Keratinocyte (primary cell): ENCODE results near the gene NCF4. TPM values are rescaled to one million over a fixed set of nuclear protein-coding genes. Genes with fewer than 3 reads are reported as not detected.
A peak's percentile ranks its signal among the peaks of the same experiment; 100 is the strongest.

Experiments used
- DNase-seq: peaks from one replicate; pipeline ENCODE4 v3.0.0-alpha.2; 2011; ENCODE audit warnings: low read depth, missing footprints, low spot score
- FAIRE-seq: peaks from 2 replicates; lab custom pipeline; 2011; peaks lifted over from hg19 to GRCh38; lab: Jason Lieb, UNC
- H2AFZ ChIP-seq: 2 replicates; pipeline ENCODE4 v1.6.0; 2012; ENCODE audit warnings: low read length, control low read depth, inconsistent platforms; ENCODE audit not compliant: control insufficient read depth
- H3K27ac ChIP-seq: 2 replicates; pipeline ENCODE4 v1.5.1; 2011; ENCODE audit warnings: low read length; ENCODE audit not compliant: control insufficient read depth, insufficient read depth
- H3K27me3 ChIP-seq: 3 replicates; pipeline ENCODE4 v1.6.0; 2011; ENCODE audit warnings: low read length; ENCODE audit not compliant: control insufficient read depth, insufficient read depth; ENCODE audit errors: extremely low read depth
- H3K36me3 ChIP-seq, 2 experiments: 2 replicates in 1 of 2; 3 replicates in 1 of 2; pipeline ENCODE4 v1.5.1; 2011; ENCODE audit warnings: low read length in 2 of 2, mild to moderate bottlenecking in 1 of 2; ENCODE audit not compliant: control insufficient read depth in 2 of 2, insufficient read depth in 2 of 2; ENCODE audit errors: extremely low read depth in 1 of 2
- H3K4me1 ChIP-seq: 3 replicates; pipeline ENCODE4 v1.5.1; 2011; ENCODE audit warnings: low read length; ENCODE audit not compliant: control insufficient read depth, insufficient read depth; ENCODE audit errors: extremely low read depth
- H3K4me2 ChIP-seq: 3 replicates; pipeline ENCODE4 v1.6.0; 2011; ENCODE audit warnings: low read depth, low read length; ENCODE audit not compliant: control insufficient read depth, insufficient read depth; ENCODE audit errors: extremely low read depth
- H3K4me3 ChIP-seq, 3 experiments: fragments of 200-600 bp in 1 of 3; sonication (generic) in 1 of 3; 2 replicates in 2 of 3; 3 replicates in 1 of 3; pipeline ENCODE4 v1.5.1; 2011 to 2016; ENCODE audit warnings: low read length in 3 of 3, mild to moderate bottlenecking in 3 of 3, control low read depth in 2 of 3, inconsistent platforms in 1 of 3, low read depth in 1 of 3, mixed read lengths in 1 of 3, mixed run types in 1 of 3, moderate library complexity in 1 of 3; ENCODE audit not compliant: control insufficient read depth in 2 of 3, insufficient read depth in 2 of 3; ENCODE audit errors: extremely low read depth in 1 of 3
- H3K79me2 ChIP-seq: 2 replicates; pipeline ENCODE4 v1.6.0; 2012; ENCODE audit warnings: low read length; ENCODE audit not compliant: control insufficient read depth, insufficient read depth
- H3K9ac ChIP-seq: 3 replicates; pipeline ENCODE4 v1.6.0; 2011; ENCODE audit warnings: low read length; ENCODE audit not compliant: control insufficient read depth, insufficient read depth; ENCODE audit errors: extremely low read depth
- H3K9me1 ChIP-seq: 3 replicates; pipeline ENCODE4 v1.6.0; 2011; ENCODE audit warnings: low read length; ENCODE audit not compliant: control insufficient read depth, insufficient read depth; ENCODE audit errors: extremely low read depth
- H3K9me3 ChIP-seq: 2 replicates; pipeline ENCODE4 v1.5.1; 2012; ENCODE audit warnings: low read depth, low read length; ENCODE audit not compliant: control insufficient read depth
- H4K20me1 ChIP-seq: 3 replicates; pipeline ENCODE4 v1.6.0; 2011; ENCODE audit warnings: low read length; ENCODE audit not compliant: control insufficient read depth, insufficient read depth; ENCODE audit errors: extremely low read depth
- CTCF ChIP-seq, 3 experiments: IDR thresholded peaks in 1 of 3; conservative IDR thresholded peaks in 1 of 3; optimal IDR thresholded peaks in 1 of 3; 2 replicates in 2 of 3; 3 replicates in 1 of 3; pipeline versions ENCODE3 to v1.5.1; 2011; ENCODE audit warnings: low read length in 3 of 3, mild to moderate bottlenecking in 3 of 3, moderate library complexity in 2 of 3, control low read depth in 1 of 3, inconsistent platforms in 1 of 3; ENCODE audit not compliant: insufficient read depth in 2 of 3; ENCODE audit errors: extremely low read depth in 1 of 3
- EZH2 ChIP-seq: IDR thresholded peaks from one replicate; pipeline ENCODE4 v1.6.1; 2012; ENCODE audit warnings: inconsistent platforms, mild to moderate bottlenecking, low read length, moderate library complexity
- dilution Hi-C: fragments of 300-500 bp; cut with MboI; formaldehyde crosslinking; loops from one replicate; pipeline ENCODE4 v1.7.0; 2020; ENCODE audit warnings: low sequenced_read_pairs; ENCODE audit not compliant: extremely low pct_ligation_motif_present
- polyA plus RNA-seq, 5 experiments: library from polyadenylated mRNA; depleted of rRNA in 3 of 5; stranded (reverse) in 3 of 5; stranded (forward) in 1 of 5; unstranded in 1 of 5; fragments of >200 nt; gene quantifications; 1 replicate in 1 of 5; 2 replicates in 3 of 5; 3 replicates in 1 of 5; pipeline versions ENCODE4 v1.2.1 to v1.2.3, GENCODE V29; 2011 to 2012; ENCODE audit warnings: missing spikeins in 2 of 5, low read depth in 1 of 5, low replicate concordance in 1 of 5

NCF4 gene
- polyA plus RNA-seq, 1 donor (not counting 4 experiments of a cell fraction or from before 2014, with no cell fraction given), result 0.42 TPM

GRCh38 chr22:36858966-36859365 lies 1.8 kb upstream of the NCF4 start:
- Histone ChIP-seq H3K27me3 (peaks cover 8% of the 10 kb centered on the region), H3K4me3 (no peak overlapping the region), H3K9me3 (no peaks in the 10 kb centered on the region), H4K20me1 (no peaks in the 10 kb centered on the region), H3K79me2 (no peaks in the 10 kb centered on the region), H3K4me2 (no peak overlapping the region), H3K9me1 (no peaks in the 10 kb centered on the region), H3K27ac (no peak overlapping the region), H3K9ac (no peak overlapping the region), H3K4me1 (peaks cover 15% of the 10 kb centered on the region), H3K36me3 (no peaks in the 10 kb centered on the region), H2AFZ (no peak overlapping the region)
- no peak for FAIRE-seq
- TF ChIP-seq CTCF (optimal IDR thresholded peaks at IDR 0.05 in 1 of 3, IDR thresholded peaks at IDR 0.05 in 1 of 3, conservative IDR thresholded peaks at IDR 0.05 in 1 of 3; ENCODE audit: extremely low read depth in 1 of 3, insufficient read depth in 2 of 3, low read length in 3 of 3) (no peak), EZH2 (no peak)
- no peak for DNase-seq
- dilution Hi-C loops, result no loop called here

DNA sequence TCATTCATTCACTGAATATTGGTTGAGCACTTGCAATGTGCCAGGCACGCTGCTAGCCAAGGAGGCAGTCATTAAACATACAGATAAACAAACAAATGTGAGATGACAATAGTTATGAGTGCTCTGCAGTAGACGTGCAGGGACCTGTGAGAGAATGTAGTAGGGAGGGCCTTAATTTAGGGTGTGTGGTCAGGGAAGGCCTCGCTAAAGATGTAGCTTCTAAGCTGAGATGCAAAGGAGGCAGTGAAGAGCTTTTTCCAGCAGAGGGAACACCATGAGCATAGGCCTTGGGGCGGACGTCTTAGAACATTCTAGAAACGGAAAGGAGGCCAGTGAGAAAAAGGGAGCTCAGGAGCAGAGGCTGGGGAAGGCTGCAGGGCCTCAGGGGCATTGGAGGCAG lies 789 bp upstream of the NCF4 start:
- no peak for TF ChIP-seq EZH2
- TF ChIP-seq CTCF (optimal IDR thresholded peaks at IDR 0.05 in 1 of 3, IDR thresholded peaks at IDR 0.05 in 1 of 3, conservative IDR thresholded peaks at IDR 0.05 in 1 of 3; ENCODE audit: extremely low read depth in 1 of 3, insufficient read depth in 2 of 3, low read length in 3 of 3), result peak; percentile 49 to 65 (median 54)
- FAIRE-seq, result peak; percentile 56
- Histone ChIP-seq H3K79me2 (no peaks in the 10 kb centered on the region), H3K36me3 (no peaks in the 10 kb centered on the region), H3K9me3 (no peaks in the 10 kb centered on the region), H3K4me2 (no peak overlapping the region), H4K20me1 (no peaks in the 10 kb centered on the region), H3K9ac (no peak overlapping the region), H2AFZ (no peak overlapping the region), H3K27ac (no peak overlapping the region), H3K4me1 (peaks cover 15% of the 10 kb centered on the region), H3K9me1 (no peaks in the 10 kb centered on the region), H3K27me3 (peaks cover 8% of the 10 kb centered on the region), H3K4me3 (no peak overlapping the region)
- no peak for DNase-seq
- dilution Hi-C loops, result no loop called here
